Gastroesophageal sphincter (tissue), 4 donors: ENCODE measurements around the gene FIGLA. TPM values are rescaled to one million over a fixed set of nuclear protein-coding genes. Genes with fewer than 3 reads are reported as not detected.

Experiments used
- ATAC-seq: fragments of 150-250 bp; one replicate; pipeline ENCODE4 v1.9.1; 2016; ENCODE audit warnings: mild to moderate bottlenecking, moderate library complexity
- H3K27ac ChIP-seq, 4 donors: fragments of 200-600 bp; sonication (generic) in 3 of 4; 1 replicate in 3 of 4; 2 replicates in 1 of 4; pipeline ENCODE4 v1.5.1; 2016 to 2019
- H3K27me3 ChIP-seq: fragments of 200-600 bp; sonication (generic); one replicate; pipeline ENCODE4 v1.5.1; 2019
- H3K36me3 ChIP-seq, 2 donors: fragments of 200-600 bp; sonication (generic); one replicate each; pipeline ENCODE4 v1.5.1; 2019; ENCODE audit warnings: control low read depth in 1 of 2
- H3K4me1 ChIP-seq, 3 donors: fragments of 200-600 bp; sonication (generic); 1 replicate in 2 of 3; 2 replicates in 1 of 3; pipeline ENCODE4 v1.5.1; 2016 to 2019; ENCODE audit warnings: control low read depth in 2 of 3
- H3K4me3 ChIP-seq, 2 donors: fragments of 200-600 bp; sonication (generic); one replicate each; pipeline ENCODE4 v1.5.1; 2019; ENCODE audit warnings: mild to moderate bottlenecking in 1 of 2, moderate library complexity in 1 of 2
- H3K9me3 ChIP-seq, 3 donors: fragments of 200-600 bp; sonication (generic); one replicate each; pipeline ENCODE4 v1.5.1; 2017 to 2019; ENCODE audit warnings: control low read depth in 2 of 3
- CTCF ChIP-seq, 4 experiments: fragments of 200-600 bp in 2 of 4; fragments of 450-650 bp in 2 of 4; sonication (generic) in 1 of 4; IDR thresholded peaks; one replicate each; pipeline ENCODE4 v1.5.1; 2017 to 2019; ENCODE audit warnings: antibody characterized with exemption in 4 of 4, mild to moderate bottlenecking in 2 of 4, moderate library complexity in 2 of 4
- EP300 ChIP-seq: sonication (generic); formaldehyde crosslinking; IDR thresholded peaks from one replicate; pipeline ENCODE4 v1.6.1; 2017; ENCODE audit warnings: antibody characterized with exemption, mild to moderate bottlenecking
- POLR2A ChIP-seq, 2 donors: fragments of 450-650 bp; IDR thresholded peaks; one replicate each; pipeline ENCODE4 v1.6.1; 2017; ENCODE audit warnings: antibody characterized with exemption in 2 of 2, mild to moderate bottlenecking in 2 of 2, moderate library complexity in 1 of 2
- POLR2AphosphoS5 ChIP-seq: sonication (generic); formaldehyde crosslinking; IDR thresholded peaks from one replicate; pipeline ENCODE4 v1.6.1; 2017; ENCODE audit warnings: antibody characterized with exemption
- WGBS, 2 donors: methylation state at CpG; one replicate each; pipeline ENCODE4 v1.1.5; 2018; ENCODE audit warnings: low coverage in 1 of 2; 5-methylcytosine and 5-hydroxymethylcytosine counted together
- total RNA-seq, 4 donors: library from RNA; depleted of rRNA; stranded (reverse); fragments of >200 nt; gene quantifications; one replicate each; pipeline ENCODE4 v1.1.0, GENCODE V29; 2016

FIGLA gene
- not detected for total RNA-seq

DNA sequence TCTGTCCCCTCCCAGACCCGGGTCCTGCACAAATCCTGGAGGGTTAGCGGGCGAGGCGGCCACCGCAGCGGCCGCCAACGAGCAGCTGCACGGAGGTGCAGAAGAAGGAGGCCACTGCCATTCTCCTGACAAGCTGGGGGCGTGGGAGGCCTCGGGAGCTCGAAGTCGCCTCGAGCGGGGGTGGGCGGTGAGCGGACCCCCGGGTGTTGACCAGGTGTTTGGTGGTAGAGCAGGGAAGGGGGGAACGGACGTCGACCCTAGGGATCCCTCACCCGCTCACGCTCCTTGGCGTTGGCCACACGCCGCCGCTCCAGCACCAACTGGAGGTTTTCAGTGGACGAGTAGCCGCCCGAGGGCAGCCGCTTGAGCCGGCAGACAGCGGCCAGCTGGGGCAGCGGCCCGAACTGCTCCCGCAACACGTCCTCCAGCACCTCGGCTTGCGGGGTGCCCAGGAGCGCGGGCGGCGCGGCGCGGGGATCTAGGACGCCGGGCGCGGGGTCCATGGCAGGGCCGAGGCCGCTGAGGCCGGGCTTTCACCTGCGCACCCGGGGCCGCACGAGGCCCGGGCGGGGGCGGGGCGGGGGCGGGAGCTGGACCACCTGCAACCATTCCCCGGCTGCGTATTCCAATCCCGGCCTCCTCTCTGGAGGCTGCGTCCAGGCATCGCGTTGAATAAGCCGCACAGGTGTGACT, at the start of gene FIGLA:
Gene FIGLA, minus strand, starts transcription at position 508 of the 693 bp plus-strand sequence. Its CDS starts 5 bp downstream, at position 503.
- H3K27me3 ChIP-seq: peaks cover 88% of the 10 kb centered on the region

DNA sequence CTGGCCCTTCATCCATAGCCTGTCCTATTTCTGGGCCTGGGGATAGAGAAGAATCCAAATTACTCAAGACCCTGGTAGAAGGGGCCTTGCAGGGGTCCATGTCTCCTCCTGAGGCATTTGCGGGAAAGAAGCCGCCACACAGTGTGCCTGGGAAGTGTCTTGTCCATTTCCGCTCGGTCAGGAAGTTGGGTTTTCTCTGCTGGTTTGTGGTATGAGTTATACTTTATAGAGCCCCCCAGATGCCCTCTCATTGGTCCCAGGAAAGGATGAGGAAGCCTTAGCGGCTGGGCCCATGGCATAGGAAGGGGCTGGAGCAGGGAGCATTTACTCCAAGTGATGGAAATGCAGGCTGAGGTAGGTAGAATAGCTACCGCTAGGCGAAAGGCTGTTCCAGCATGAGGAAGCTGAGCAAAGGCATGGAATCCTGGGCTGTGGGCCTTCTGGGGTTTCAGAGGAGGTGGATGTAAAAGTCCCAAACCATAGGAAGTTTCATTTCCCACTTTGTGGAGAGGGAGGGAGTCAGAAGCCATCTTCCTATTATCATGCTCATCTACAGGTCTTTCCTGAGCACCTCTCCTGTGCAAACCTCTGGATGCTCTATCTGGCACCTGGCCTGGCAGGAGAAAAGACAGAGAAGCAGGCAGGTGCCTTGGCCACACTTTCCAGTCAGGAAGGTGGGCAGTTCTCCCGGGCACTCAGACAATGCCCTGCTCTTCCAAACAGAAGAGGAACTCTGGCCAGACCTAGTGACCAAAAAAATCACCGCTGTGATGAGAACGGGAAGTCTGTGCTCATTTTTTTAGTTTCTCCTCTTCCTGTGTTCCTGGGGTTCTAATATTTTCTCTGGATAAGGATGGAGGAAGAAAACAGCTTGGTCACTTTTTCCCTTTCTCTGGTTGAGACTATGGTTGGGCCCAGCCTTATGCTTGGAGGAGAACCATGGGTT, 47.8 kb upstream of the FIGLA start:
- peaks cover 43% of the 10 kb centered on the region for H3K27me3 ChIP-seq
- no peak for ATAC-seq
- peaks cover 0 to 11% (median 0%) of the 10 kb centered on the region in 3 donors for H3K9me3 ChIP-seq
- H3K4me3 ChIP-seq: no peak overlapping the region
- WGBS, 2 donors: 85 to 90% methylated on average over 3 to 6 of the region's 10 CpGs
- H3K36me3 ChIP-seq: no peaks in the 10 kb centered on the region
- H3K27ac ChIP-seq: no peak overlapping the region
- TF ChIP-seq POLR2A (IDR thresholded peaks at IDR 0.05): no peak
- no peak for TF ChIP-seq CTCF (IDR thresholded peaks at IDR 0.05)
- no peak for TF ChIP-seq EP300
- TF ChIP-seq POLR2AphosphoS5: no peak
- no peaks in the 10 kb centered on the region for H3K4me1 ChIP-seq

More for the DNA sequence above, at the start of gene FIGLA:
- no peaks in the 10 kb centered on the region for H3K36me3 ChIP-seq
- no peak within 1 kb of the TSS for H3K27ac ChIP-seq
- ATAC-seq: no peak
- peaks cover 0 to 15% (median 11%) of the 10 kb centered on the region in 3 donors for H3K4me1 ChIP-seq
- peak within 1 kb of the TSS in 1 of 2 donors; percentile 39 for H3K4me3 ChIP-seq
- WGBS, 2 donors: 0% methylated on average over 3 to 8 of the region's 69 CpGs
- no peaks in the 10 kb centered on the region for H3K9me3 ChIP-seq
- no peak for TF ChIP-seq EP300
- no peak for TF ChIP-seq POLR2AphosphoS5
- TF ChIP-seq CTCF (IDR thresholded peaks at IDR 0.05): no peak
- TF ChIP-seq POLR2A (IDR thresholded peaks at IDR 0.05): no peak

DNA sequence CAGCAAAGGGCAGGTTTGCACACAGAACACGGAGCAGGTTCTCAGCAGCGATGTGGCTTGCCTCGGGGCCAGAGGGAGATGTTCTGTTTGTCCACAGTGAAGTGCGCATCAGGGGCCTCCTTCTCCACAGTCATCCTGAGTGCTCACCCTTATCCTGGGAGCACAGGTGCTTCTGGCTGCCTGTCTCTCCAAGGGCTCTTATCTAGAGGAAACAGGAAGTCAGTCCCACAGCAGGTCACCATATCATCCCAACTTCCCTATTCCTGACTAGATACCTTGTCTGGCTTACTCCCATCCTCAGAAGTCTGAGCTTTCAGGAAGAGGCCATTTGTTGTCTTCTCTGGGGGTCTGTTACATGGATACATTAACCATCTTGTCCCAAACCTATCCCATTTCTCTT, 45.2 kb upstream of the FIGLA start, which contains the start of gene CD207:
Gene CD207, minus strand, starts transcription at position 174 of the 400 bp plus-strand sequence. Its CDS starts 40 bp downstream, at position 134.
- no peaks in the 10 kb centered on the region for H3K4me1 ChIP-seq
- H3K36me3 ChIP-seq: no peaks in the 10 kb centered on the region
- no peak for TF ChIP-seq POLR2A (IDR thresholded peaks at IDR 0.05)
- no peak for TF ChIP-seq EP300
- no peak for TF ChIP-seq POLR2AphosphoS5
- TF ChIP-seq CTCF (IDR thresholded peaks at IDR 0.05): no peak
- WGBS, 2 donors: 81 to 87% methylated on average over 4 of the region's 4 CpGs
- ATAC-seq: no peak
- peaks cover 30% of the 10 kb centered on the region for H3K27me3 ChIP-seq
- peaks cover 0 to 11% (median 0%) of the 10 kb centered on the region in 3 donors for H3K9me3 ChIP-seq
- H3K4me3 ChIP-seq: no peak within 1 kb of the TSS
- H3K27ac ChIP-seq: no peak within 1 kb of the TSS

DNA sequence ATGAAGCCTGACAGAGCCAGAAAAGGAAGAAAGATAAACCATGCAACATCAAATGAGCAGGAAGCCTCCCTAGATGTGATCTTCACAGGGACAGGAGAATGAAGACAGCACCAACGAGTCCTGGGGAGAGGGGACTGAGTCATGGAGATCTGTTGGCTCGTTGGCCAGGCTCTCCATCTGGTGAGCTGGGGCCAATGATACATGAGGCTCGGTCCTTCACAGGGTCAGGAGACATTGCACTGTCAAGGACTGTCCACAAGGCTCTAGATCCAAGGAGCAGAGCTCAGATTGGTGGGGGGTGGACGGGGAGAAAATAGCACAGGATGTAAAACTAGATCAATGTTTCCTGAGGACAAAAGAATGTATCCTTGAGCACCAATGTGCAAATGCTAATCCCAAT, 44.4 kb upstream of the FIGLA start:
- 55 to 74% methylated on average over 3 of the region's 4 CpGs for WGBS, 2 donors
- Histone ChIP-seq H3K27ac (no peak overlapping the region), H3K4me1 (no peaks in the 10 kb centered on the region), H3K27me3 (peaks cover 25% of the 10 kb centered on the region), H3K36me3 (no peaks in the 10 kb centered on the region), H3K4me3 (no peak overlapping the region), H3K9me3 (peaks cover 0 to 11% (median 0%) of the 10 kb centered on the region in 3 donors)
- no peak for ATAC-seq
- no peak for TF ChIP-seq EP300
- no peak for TF ChIP-seq POLR2A (IDR thresholded peaks at IDR 0.05)
- no peak for TF ChIP-seq CTCF (IDR thresholded peaks at IDR 0.05)
- TF ChIP-seq POLR2AphosphoS5: no peak
